ENCODE measurements around the gene PTPA.

GRCh38 chr9:129068990-129069861 is 42.0 kb upstream of the PTPA start:
- no peak for TF ChIP-seq OSR1 (CRISPR knock-in tag; IDR thresholded peaks at IDR 0.05)
- TF ChIP-seq ZC3H10 (CRISPR knock-in tag; IDR thresholded peaks at IDR 0.05) = no peak
- no peak for TF ChIP-seq BACH2 (CRISPR knock-in tag; IDR thresholded peaks at IDR 0.05; ENCODE audit: borderline replicate concordance)
- no peak for TF ChIP-seq PATZ1 (CRISPR knock-in tag; IDR thresholded peaks at IDR 0.05; ENCODE audit: borderline replicate concordance)
- TF ChIP-seq CSRNP3 (CRISPR knock-in tag; IDR thresholded peaks at IDR 0.05) = no peak
- TF ChIP-seq CREB5 (CRISPR knock-in tag; IDR thresholded peaks at IDR 0.05; ENCODE audit: low read depth) = no peak
- no peak for TF ChIP-seq ARNTL (CRISPR knock-in tag; IDR thresholded peaks at IDR 0.05; ENCODE audit: borderline replicate concordance, low read depth)
- no peak for TF ChIP-seq TOX (CRISPR knock-in tag; IDR thresholded peaks at IDR 0.05; ENCODE audit: borderline replicate concordance)
- TF ChIP-seq SNAI2 (CRISPR knock-in tag; IDR thresholded peaks at IDR 0.05) = no peak
- TF ChIP-seq ZNF70 (CRISPR knock-in tag; IDR thresholded peaks at IDR 0.05) = no peak

Measured in SK-N-SH treated with all-trans-retinoic acid at 6 μM for 48 hours (cell line).